H1 (cell line): ENCODE results near the gene GOLGA7B. TPM values are rescaled to one million over a fixed set of nuclear protein-coding genes. Genes with fewer than 3 reads are reported as not detected.

Experiments used
- E2F6 ChIP-seq: IDR thresholded peaks from 2 replicates; pipeline ENCODE4 v1.6.1; 2012; ENCODE audit warnings: inconsistent platforms
- polyA plus RNA-seq, 7 experiments: library from polyadenylated mRNA; depleted of rRNA in 3 of 7; stranded (reverse) in 5 of 7; unstranded in 2 of 7; fragments of >200 nt in 5 of 7; fragments of 200-250 nt in 2 of 7; gene quantifications; 1 replicate in 5 of 7; 2 replicates in 1 of 7; 4 replicates in 1 of 7; pipeline versions ENCODE4 v1.2.1 to v1.2.3, GENCODE V29; 2011 to 2013; ENCODE audit warnings: missing spikeins in 2 of 7, mixed read lengths in 2 of 7
- total RNA-seq: library from RNA; stranded (reverse); fragmentation: NEBNext Ultra II Directional; extraction: Animal tissue kit (Norgen Biotek cat#: 25700); gene quantifications from 2 replicates; pipeline ENCODE4 v1.2.1, GENCODE V29; 2021

Gene GOLGA7B
- total and polyA plus RNA-seq, 2 of the 8 experiments (the other 6 are each of a cell fraction or from before 2014, with no cell fraction given), result 0.04 to 0.14 TPM

GRCh38 chr10:97882142-97883091 is 32.8 kb downstream of the GOLGA7B start (continued):
- no peak for TF ChIP-seq E2F6
